DOHH2 (cell line): ENCODE results near the gene CDCA7.

Experiments used
- CTCF ChIP-seq: fragments of 200-600 bp; sonication (generic); IDR thresholded peaks from one replicate; pipeline ENCODE4 v1.5.1; 2014; ENCODE audit warnings: antibody characterized with exemption, mild to moderate bottlenecking, low read depth, low read length; ENCODE audit not compliant: poor library complexity, severe bottlenecking
- EZH2phosphoT487 ChIP-seq: fragments of 200-600 bp; sonication (generic); IDR thresholded peaks from 2 replicates; pipeline ENCODE4 v1.6.1; 2017; ENCODE audit warnings: borderline replicate concordance, mild to moderate bottlenecking, antibody characterized with exemption, low read length, moderate library complexity, mixed read lengths

GRCh38 chr2:173347305-173348168 is 7.1 kb upstream of the CDCA7 start:
- TF ChIP-seq CTCF = no peak
- TF ChIP-seq EZH2phosphoT487 = no peak
